B cell (primary cell): Measurements from ENCODE around the gene DSCAML1. TPM values are rescaled to one million over a fixed set of nuclear protein-coding genes. Genes with fewer than 3 reads are reported as not detected.

ENCODE experiments used
- ATAC-seq: fragments of 200-7000 bp; cut with Tn5 transposase; one replicate; pipeline ENCODE4 v1.10.0; 2021; ENCODE audit warnings: low read depth, mild to moderate bottlenecking, moderate number of reproducible peaks, moderate library complexity
- CTCF ChIA-PET: fragments of 350-600 bp; sonication (Branson Sonifier 250); formaldehyde crosslinking; loops from one replicate; lab custom pipeline; 2021; ENCODE audit warnings: antibody characterized with exemption, inconsistent platforms; lab: Charles Lee
- POLR2A ChIA-PET: fragments of 350-600 bp; sonication (Branson Sonifier 250); formaldehyde crosslinking; loops from one replicate; lab custom pipeline; 2021; ENCODE audit warnings: antibody characterized with exemption; lab: Charles Lee
- DNase-seq: peaks from one replicate; pipeline ENCODE4 v3.0.0; 2013
- H2AFZ ChIP-seq: 2 replicates; pipeline ENCODE4 v1.6.1; 2012; ENCODE audit warnings: mild to moderate bottlenecking, low read depth, low read length; ENCODE audit not compliant: insufficient read depth, poor library complexity, severe bottlenecking
- H3K27ac ChIP-seq, 2 donors: 1 replicate in 1 of 2; 2 replicates in 1 of 2; pipeline ENCODE4 v1.5.1; 2012 to 2013; ENCODE audit warnings: low read length in 2 of 2, mild to moderate bottlenecking in 2 of 2, moderate library complexity in 1 of 2
- H3K27me3 ChIP-seq, 4 experiments: fragments of 200-600 bp in 1 of 4; sonication (generic) in 1 of 4; replicated peaks in 1 of 4; 1 replicate in 2 of 4; 2 replicates in 2 of 4; pipeline versions ENCODE4 v1.6.1 to v1.7.0; 2013 to 2016; ENCODE audit warnings: low read length in 3 of 4, mild to moderate bottlenecking in 2 of 4, mixed read lengths in 1 of 4, moderate library complexity in 1 of 4; ENCODE audit not compliant: insufficient read depth in 4 of 4, control insufficient read depth in 3 of 4; ENCODE audit errors: control extremely low read depth in 1 of 4
- H3K36me3 ChIP-seq, 2 experiments: replicated peaks in 1 of 2; 1 replicate in 1 of 2; 2 replicates in 1 of 2; pipeline versions ENCODE4 v1.6.1 to v1.7.1; 2013; ENCODE audit warnings: low read length in 1 of 2; ENCODE audit not compliant: insufficient read depth in 2 of 2, control insufficient read depth in 1 of 2; ENCODE audit errors: control extremely low read depth in 1 of 2, extremely low read depth in 1 of 2
- H3K4me1 ChIP-seq, 2 donors: fragments of 200-600 bp in 1 of 2; sonication (generic) in 1 of 2; 1 replicate in 1 of 2; 2 replicates in 1 of 2; pipeline versions ENCODE4 v1.5.1 to v1.6.1; 2013 to 2017; ENCODE audit warnings: low read length in 2 of 2; ENCODE audit not compliant: control insufficient read depth in 2 of 2, insufficient read depth in 2 of 2
- H3K4me2 ChIP-seq: replicated peaks from 2 replicates; pipeline ENCODE3; 2012; ENCODE audit warnings: mild to moderate bottlenecking, low read depth, low read length; ENCODE audit not compliant: poor library complexity, severe bottlenecking
- H3K4me3 ChIP-seq, 5 experiments: fragments of 200-600 bp in 1 of 5; sonication (generic) in 1 of 5; 1 replicate in 3 of 5; 2 replicates in 2 of 5; pipeline versions ENCODE4 v1.5.1 to v1.7.0; 2011 to 2016; ENCODE audit warnings: low read length in 4 of 5, mild to moderate bottlenecking in 4 of 5, low read depth in 2 of 5, control low read depth in 1 of 5, moderate library complexity in 1 of 5; ENCODE audit not compliant: insufficient read depth in 1 of 5; ENCODE audit errors: control extremely low read depth in 1 of 5, extremely low read depth in 1 of 5
- H3K79me2 ChIP-seq: fragments of 200-600 bp; sonication (generic); one replicate; pipeline ENCODE4 v1.6.0; 2016; ENCODE audit warnings: low read length; ENCODE audit not compliant: control insufficient read depth, insufficient read depth
- H3K9ac ChIP-seq: fragments of 200-600 bp; sonication (generic); 2 replicates; pipeline ENCODE4 v1.6.1; 2017; ENCODE audit warnings: mild to moderate bottlenecking, low read length, moderate library complexity
- H3K9me3 ChIP-seq, 3 donors: one replicate each; pipeline versions ENCODE4 v1.6.1 to v1.7.1; 2013; ENCODE audit warnings: low read length in 2 of 3; ENCODE audit not compliant: control insufficient read depth in 2 of 3, insufficient read depth in 1 of 3; ENCODE audit errors: control extremely low read depth in 1 of 3
- H4K20me1 ChIP-seq: 2 replicates; pipeline ENCODE4 v1.6.0; 2012; ENCODE audit warnings: mild to moderate bottlenecking, low read length; ENCODE audit not compliant: insufficient read depth, control insufficient read depth, poor library complexity, severe bottlenecking
- H3K27ac Mint-ChIP-seq: one replicate; pipeline ENCODE4 v1.8.0; 2021; ENCODE audit warnings: mixed read lengths
- H3K27me3 Mint-ChIP-seq: one replicate; pipeline ENCODE4 v1.8.0; 2021; ENCODE audit warnings: mixed read lengths
- H3K4me1 Mint-ChIP-seq: one replicate; pipeline ENCODE4 v1.8.0; 2021; ENCODE audit warnings: mixed read lengths
- H3K4me3 Mint-ChIP-seq: one replicate; pipeline ENCODE4 v1.8.0; 2021; ENCODE audit warnings: mixed read lengths
- H3K9me3 Mint-ChIP-seq: one replicate; pipeline ENCODE4 v1.8.0; 2022; ENCODE audit warnings: mixed read lengths; ENCODE audit not compliant: insufficient read depth
- EZH2 ChIP-seq: IDR thresholded peaks from 2 replicates; pipeline ENCODE4 v1.6.1; 2012; ENCODE audit warnings: borderline replicate concordance, low read depth, mild to moderate bottlenecking, moderate library complexity, low read length; ENCODE audit not compliant: insufficient read depth, poor library complexity, severe bottlenecking
- WGBS: methylation state at CpG from one replicate; pipeline ENCODE4 v1.1.5; 2013; ENCODE audit warnings: missing lambda C conversion rate; ENCODE audit not compliant: insufficient coverage; 5-methylcytosine and 5-hydroxymethylcytosine counted together
- intact Hi-C: fragments of 100-400 bp; cut with micrococcal nuclease; formaldehyde crosslinking; loops from one replicate; pipeline ENCODE4 v1.10.0; 2022
- polyA plus RNA-seq: library from polyadenylated mRNA; depleted of rRNA; stranded (reverse); fragments of >200 nt; gene quantifications from 2 replicates; pipeline ENCODE4 v1.2.3, GENCODE V29; 2012
- total RNA-seq, 2 donors: library from RNA; stranded (reverse); fragments of 120-200 nt in 1 of 2; gene quantifications; 1 replicate in 1 of 2; 2 replicates in 1 of 2; pipeline versions ENCODE4 v1.2.3 to v1.2.4, GENCODE V29; 2013 to 2022
- TF ChIP-seq, protein P1 (sequence below): fragments of 200-600 bp; IDR thresholded peaks from one replicate; pipeline ENCODE4 v1.8.0; 2022; ENCODE audit warnings: antibody characterized with exemption, mild to moderate bottlenecking

The DSCAML1 gene
- total and polyA plus RNA-seq, 2 donors (not counting 1 experiment from before 2014, with no cell fraction given), result 1.2 to 6.2 TPM

- Mint-ChIP-seq H3K9me3 (no peaks in the 10 kb centered on the region), H3K27me3 (peaks cover 37% of the 10 kb centered on the region), H3K4me3 (no peak overlapping the region), H3K4me1 (no peaks in the 10 kb centered on the region), H3K27ac (no peak overlapping the region)
- DNase-seq (no peak), ATAC-seq (no peak)
- no peak for TF ChIP-seq EZH2
- TF ChIP-seq, protein P1, sequence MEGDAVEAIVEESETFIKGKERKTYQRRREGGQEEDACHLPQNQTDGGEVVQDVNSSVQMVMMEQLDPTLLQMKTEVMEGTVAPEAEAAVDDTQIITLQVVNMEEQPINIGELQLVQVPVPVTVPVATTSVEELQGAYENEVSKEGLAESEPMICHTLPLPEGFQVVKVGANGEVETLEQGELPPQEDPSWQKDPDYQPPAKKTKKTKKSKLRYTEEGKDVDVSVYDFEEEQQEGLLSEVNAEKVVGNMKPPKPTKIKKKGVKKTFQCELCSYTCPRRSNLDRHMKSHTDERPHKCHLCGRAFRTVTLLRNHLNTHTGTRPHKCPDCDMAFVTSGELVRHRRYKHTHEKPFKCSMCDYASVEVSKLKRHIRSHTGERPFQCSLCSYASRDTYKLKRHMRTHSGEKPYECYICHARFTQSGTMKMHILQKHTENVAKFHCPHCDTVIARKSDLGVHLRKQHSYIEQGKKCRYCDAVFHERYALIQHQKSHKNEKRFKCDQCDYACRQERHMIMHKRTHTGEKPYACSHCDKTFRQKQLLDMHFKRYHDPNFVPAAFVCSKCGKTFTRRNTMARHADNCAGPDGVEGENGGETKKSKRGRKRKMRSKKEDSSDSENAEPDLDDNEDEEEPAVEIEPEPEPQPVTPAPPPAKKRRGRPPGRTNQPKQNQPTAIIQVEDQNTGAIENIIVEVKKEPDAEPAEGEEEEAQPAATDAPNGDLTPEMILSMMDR, result no peak
- Histone ChIP-seq H3K9me3 (no peaks in the 10 kb centered on the region), H3K4me1 (no peaks in the 10 kb centered on the region), H3K4me3 (no peak overlapping the region), H3K9ac (no peak overlapping the region), H3K4me2 (no peak overlapping the region), H3K27ac (no peak overlapping the region), H3K36me3 (no peaks in the 10 kb centered on the region), H3K79me2 (no peaks in the 10 kb centered on the region), H3K27me3 (peaks cover 0 to 9% (median 0%) of the 10 kb centered on the region in 4 experiments), H2AFZ (no peak overlapping the region), H4K20me1 (no peaks in the 10 kb centered on the region)
- intact Hi-C loops, result no loop called here
- WGBS, result 94% methylated on average over 14 of the region's 14 CpGs
- POLR2A ChIA-PET, result no interaction called here
- CTCF ChIA-PET, result interaction anchor here (1.4 kb wide), 1 partner anchor 11 kb away, joined by 4 read pairs; no protein-coding TSS in a partner anchor
Measured at GRCh38 chr11:117437791-117438130, 359.3 kb downstream of the DSCAML1 start.

- no peak for DNase-seq
- intact Hi-C loops, result no loop called here
Measured at GRCh38 chr11:117437041-117437790, 359.8 kb downstream of the DSCAML1 start.

More at GRCh38 chr11:117437041-117437790, 359.8 kb downstream of the DSCAML1 start:
- peaks cover 34% of the 10 kb centered on the region for H3K27me3 Mint-ChIP-seq
- Histone ChIP-seq H3K36me3 (no peaks in the 10 kb centered on the region), H3K9ac (no peak overlapping the region), H4K20me1 (no peaks in the 10 kb centered on the region), H3K4me2 (no peak overlapping the region), H3K4me1 (no peaks in the 10 kb centered on the region), H3K79me2 (no peaks in the 10 kb centered on the region), H2AFZ (no peak overlapping the region), H3K27ac (no peak overlapping the region), H3K9me3 (no peaks in the 10 kb centered on the region), H3K27me3 (peaks cover 0 to 7% (median 0%) of the 10 kb centered on the region in 4 experiments), H3K4me3 (no peak overlapping the region)
- no peak overlapping the region for H3K27ac Mint-ChIP-seq
- H3K4me1 Mint-ChIP-seq, result no peaks in the 10 kb centered on the region
- WGBS, result 92% methylated on average over 19 of the region's 23 CpGs
- TF ChIP-seq EZH2, result no peak
- TF ChIP-seq, protein P1, result no peak
- H3K4me3 Mint-ChIP-seq, result no peak overlapping the region
- ATAC-seq, result no peak
- no peaks in the 10 kb centered on the region for H3K9me3 Mint-ChIP-seq
- ChIA-PET POLR2A (no interaction called here), CTCF (interaction anchor here (1.4 kb wide), 1 partner anchor 11 kb away, joined by 4 read pairs; no protein-coding TSS in a partner anchor)
